K562 (cell line): ENCODE data around the gene KCNK16. TPM values are rescaled to one million over a fixed set of nuclear protein-coding genes. Genes with fewer than 3 reads are reported as not detected.

Experiments used
- ATAC-seq: fragments of 200-7000 bp; cut with Tn5 transposase; 3 replicates; pipeline ENCODE4 v1.9.1; 2020; ENCODE audit warnings: moderate library complexity
- BruUV-seq: library from RNA; stranded (reverse); fragments of 400-500 nt; replicated peaks from 2 replicates; lab custom pipeline; 2021; lab: Mats Ljungman, UMichigan
- CTCF ChIA-PET: fragments of 300-600 bp; formaldehyde crosslinking; extraction: SDS; loops from one replicate; lab custom pipeline; 2021; ENCODE audit warnings: low intra/inter-chr PET ratio; lab: Yijun Ruan, JAX
- POLR2A ChIA-PET: fragments of 300-600, 350-650 bp; sonication (Branson Sonifier 250); formaldehyde crosslinking; extraction: SDS; loops from one replicate; lab custom pipeline; 2021; ENCODE audit warnings: antibody characterized with exemption, inconsistent platforms; lab: Yijun Ruan, JAX
- DNase-seq, 4 experiments: peaks; one replicate each; pipeline versions ENCODE4 v3.0.0 to v3.0.0-alpha.2; 2011 to 2018; ENCODE audit warnings: low spot score in 3 of 4, mixed read lengths in 3 of 4; ENCODE audit errors: extremely low read depth in 1 of 4
- FAIRE-seq: peaks from 2 replicates; lab custom pipeline; 2011; peaks lifted over from hg19 to GRCh38; lab: Jason Lieb, UNC
- H2AFZ ChIP-seq: 2 replicates; pipeline ENCODE4 v1.6.0; 2011; ENCODE audit warnings: low read depth, low read length, control low read depth, inconsistent platforms
- H3K27ac ChIP-seq: fragments of 200-600 bp; 3 replicates; pipeline ENCODE4 v1.8.0; 2011; ENCODE audit warnings: low read depth, mild to moderate bottlenecking, control low read depth, inconsistent platforms, low read length, moderate library complexity, mixed read lengths; ENCODE audit errors: extremely low read depth
- H3K27me3 ChIP-seq, 2 experiments: fragments of 300-600 bp in 1 of 2; 2 replicates in 1 of 2; 3 replicates in 1 of 2; pipeline versions ENCODE4 v1.6.0 to v1.8.0; 2011; ENCODE audit warnings: inconsistent platforms in 2 of 2, low read length in 2 of 2, mild to moderate bottlenecking in 1 of 2, mixed read lengths in 1 of 2, moderate library complexity in 1 of 2; ENCODE audit not compliant: control insufficient read depth in 2 of 2, insufficient read depth in 2 of 2
- H3K36me3 ChIP-seq: fragments of 300-600 bp; 3 replicates; pipeline ENCODE4 v1.8.0; 2011; ENCODE audit warnings: mild to moderate bottlenecking, low read length, inconsistent platforms; ENCODE audit not compliant: control insufficient read depth, insufficient read depth
- H3K4me1 ChIP-seq, 2 experiments: fragments of 200-600 bp in 1 of 2; replicated peaks in 1 of 2; 2 replicates in 1 of 2; 3 replicates in 1 of 2; pipeline versions ENCODE4 v1.5.1 to v1.8.0; 2011; ENCODE audit warnings: inconsistent platforms in 2 of 2, low read length in 2 of 2, mild to moderate bottlenecking in 1 of 2, mixed read lengths in 1 of 2, moderate library complexity in 1 of 2; ENCODE audit not compliant: control insufficient read depth in 2 of 2, insufficient read depth in 2 of 2
- H3K4me2 ChIP-seq: 2 replicates; pipeline ENCODE4 v1.6.1; 2011; ENCODE audit warnings: low read length, control low read depth, inconsistent platforms, mixed read lengths; ENCODE audit not compliant: insufficient read depth
- H3K4me3 ChIP-seq: fragments of 200-600 bp; sonication (generic), shearing (Covaris generic); 2 replicates; pipeline ENCODE4 v1.5.1; 2016; ENCODE audit warnings: control low read depth, inconsistent platforms
- H3K79me2 ChIP-seq: fragments of 200-600 bp; 3 replicates; pipeline ENCODE4 v1.8.0; 2011; ENCODE audit warnings: low read length, inconsistent platforms; ENCODE audit not compliant: control insufficient read depth, insufficient read depth
- H3K9ac ChIP-seq, 2 experiments: 2 replicates each; pipeline versions ENCODE4 v1.6.0 to v1.6.1; 2011; ENCODE audit warnings: low read depth in 2 of 2, low read length in 2 of 2, control low read depth in 1 of 2, inconsistent platforms in 1 of 2, mild to moderate bottlenecking in 1 of 2, mixed read lengths in 1 of 2; ENCODE audit not compliant: insufficient read depth in 1 of 2
- H3K9me1 ChIP-seq: one replicate; pipeline ENCODE4 v1.6.0; 2011; ENCODE audit warnings: inconsistent platforms, mild to moderate bottlenecking, low read length, moderate library complexity; ENCODE audit not compliant: control insufficient read depth, insufficient read depth
- H3K9me3 ChIP-seq: replicated peaks from 2 replicates; pipeline ENCODE4 v1.5.1; 2011; ENCODE audit warnings: low read depth, low read length, inconsistent platforms; ENCODE audit not compliant: control insufficient read depth, insufficient read depth
- H4K20me1 ChIP-seq: replicated peaks from 2 replicates; pipeline ENCODE4 v1.6.1; 2011; ENCODE audit warnings: low read length, inconsistent platforms, mixed read lengths; ENCODE audit not compliant: control insufficient read depth, insufficient read depth
- BACH1 ChIP-seq: fragments of 200-800 bp; sonication (Bioruptor generic); IDR thresholded peaks from 2 replicates; pipeline ENCODE4 v1.6.1; 2016; ENCODE audit warnings: missing genetic modification characterization, missing compliant biosample characterization
- SRF ChIP-seq, 2 experiments: fragments of 250-450, 450-650 bp in 1 of 2; sonication (Bioruptor Pico) in 1 of 2; sonication (generic) in 1 of 2; formaldehyde crosslinking; IDR thresholded peaks; 2 replicates each; pipeline versions ENCODE4 v1.5.0 to v1.5.1; 2020 to 2022; ENCODE audit warnings: mild to moderate bottlenecking in 1 of 2, missing genetic modification reagents in 1 of 2
- YY1 ChIP-seq, 3 experiments: IDR thresholded peaks; 2 replicates each; pipeline ENCODE4 v1.6.1; 2011; ENCODE audit warnings: low read length in 2 of 3, mild to moderate bottlenecking in 2 of 3, moderate library complexity in 2 of 3, borderline replicate concordance in 1 of 3, control low read depth in 1 of 3, low read depth in 1 of 3; ENCODE audit not compliant: insufficient read depth in 3 of 3, insufficient replicate concordance in 2 of 3, control insufficient read depth in 1 of 3, insufficient read length in 1 of 3; ENCODE audit errors: extremely low read depth in 1 of 3
- WGBS: fragments of 100-300 bp; shearing (Covaris generic); methylation state at CpG from one replicate; pipeline ENCODE4 v1.1.6; 2016; ENCODE audit warnings: low coverage, mixed read lengths; ENCODE audit not compliant: insufficient coverage; ENCODE audit errors: missing lambda C conversion rate; 5-methylcytosine and 5-hydroxymethylcytosine counted together
- in situ Hi-C: fragments of 300-500 bp; cut with MboI; formaldehyde crosslinking; loops from 4 replicates; pipeline ENCODE4 v1.15.0; 2018; ENCODE audit warnings: inconsistent platforms, mixed read lengths
- intact Hi-C: fragments of 100-400 bp; cut with micrococcal nuclease; formaldehyde crosslinking; loops from 2 replicates; pipeline ENCODE4 v1.14.2; 2022
- polyA plus RNA-seq, 8 experiments: library from polyadenylated mRNA; depleted of rRNA in 4 of 8; stranded (reverse) in 5 of 8; unstranded in 3 of 8; fragments of >200 nt; fragmentation: Nextera tagmentation in 2 of 8; fragmentation: Illumina TruSeq in 1 of 8; extraction: Ambion mirVana in 2 of 8; extraction: Trizol in 1 of 8; gene quantifications; 2 replicates each; pipeline versions ENCODE4 v1.2.1 to v1.2.3, GENCODE V29; 2011 to 2014; ENCODE audit warnings: inconsistent platforms in 1 of 8, missing spikeins in 1 of 8
- total RNA-seq, 7 experiments: library from RNA; depleted of rRNA in 6 of 7; stranded (reverse); fragments of >200 nt in 6 of 7; fragmentation: Illumina TruSeq in 2 of 7; extraction: Trizol in 2 of 7; gene quantifications; 2 replicates each; pipeline versions ENCODE4 v1.2.1 to v1.2.3, GENCODE V29; 2011 to 2021; ENCODE audit warnings: low replicate concordance in 1 of 7

The KCNK16 gene
- total and polyA plus RNA-seq, 9 of the 15 experiments (the other 6 are each of a cell fraction or from before 2014, with no cell fraction given): not detected

GRCh38 chr6:39314273-39314795 lies 8.2 kb downstream of the KCNK16 start, which contains the start of gene KCNK17:
KCNK17 (minus strand) TSS chr6:39314419; CDS start chr6:39314320, 99 bp downstream.
- intact Hi-C loops: no loop called here
- no peaks in the 10 kb centered on the region for H3K79me2 ChIP-seq
- no peak within 1 kb of the TSS for H3K27ac ChIP-seq
- H3K36me3 ChIP-seq: no peaks in the 10 kb centered on the region
- CTCF ChIA-PET: no interaction called here
- no peak for TF ChIP-seq YY1 (IDR thresholded peaks at IDR 0.05; ENCODE audit: borderline replicate concordance in 1 of 3, control insufficient read depth in 1 of 3, extremely low read depth in 1 of 3, insufficient read depth in 3 of 3, insufficient read length in 1 of 3, insufficient replicate concordance in 2 of 3, low read depth in 1 of 3, low read length in 2 of 3)
- no peak for TF ChIP-seq BACH1
- no peak for TF ChIP-seq SRF (CRISPR knock-in tag; IDR thresholded peaks at IDR 0.05)
- TF ChIP-seq, all 486 proteins: peak for 0
- Histone ChIP-seq H3K9me3 (no peaks in the 10 kb centered on the region), H3K4me1 (peaks cover 0 to 13% of the 10 kb centered on the region in 2 experiments; a peak in 1 of 5 replicates), H3K9ac (no peak within 1 kb of the TSS), H2AFZ (no peak within 1 kb of the TSS), H3K4me3 (no peak within 1 kb of the TSS), H4K20me1 (peaks cover 25% of the 10 kb centered on the region), H3K27me3 (peaks cover 3 to 67% of the 10 kb centered on the region in 2 experiments), H3K9me1 (no peaks in the 10 kb centered on the region), H3K4me2 (no peak within 1 kb of the TSS)
- no peak for ATAC-seq
- 10% methylated on average over 27 of the region's 28 CpGs for WGBS
- no peak for FAIRE-seq
- POLR2A ChIA-PET: no interaction called here
- no peak for DNase-seq
- in situ Hi-C loops: no loop called here
- no TSS peak for BruUV-seq
